Measurements from ENCODE around the gene ZDHHC5.
"Not testable (repeated sequence)": the region's sequence is repeated elsewhere in the genome, so short reads cannot be mapped to it uniquely, and the experiment has no call there.

The ZDHHC5 gene

GRCh38 chr11:57663975-57664374 lies 3.9 kb upstream of the ZDHHC5 start:
- DNase-seq (ENCODE audit: low read depth in 1 of 2, low spot score in 1 of 2) = no peak

- peak; percentile 74 to 86 for DNase-seq (ENCODE audit: low read depth in 1 of 2, low spot score in 1 of 2)
Measured at GRCh38 chr11:57667117-57667735, 688 bp upstream of the ZDHHC5 start.

GRCh38 chr11:57668434-57668782 lies 494 bp downstream of the ZDHHC5 start:
- peak in 1 of 2 donors; percentile 13 for DNase-seq (ENCODE audit: low read depth in 1 of 2, low spot score in 1 of 2)

GRCh38 chr11:57674251-57674650 lies 6.3 kb downstream of the ZDHHC5 start:
- DNase-seq (ENCODE audit: low read depth in 1 of 2, low spot score in 1 of 2) = no peak

- DNase-seq (ENCODE audit: low read depth in 1 of 2, low spot score in 1 of 2) = no peak
Measured at GRCh38 chr11:57675176-57675941, 7.4 kb downstream of the ZDHHC5 start.

- no peak for DNase-seq (ENCODE audit: low read depth in 1 of 2, low spot score in 1 of 2)
Measured at GRCh38 chr11:57679396-57679795, 11.5 kb downstream of the ZDHHC5 start.

GRCh38 chr11:57680552-57680874 lies 12.6 kb downstream of the ZDHHC5 start:
- no peak for DNase-seq (ENCODE audit: low read depth in 1 of 2, low spot score in 1 of 2)

GRCh38 chr11:57681168-57681567 lies 13.3 kb downstream of the ZDHHC5 start:
- no peak for DNase-seq (ENCODE audit: low read depth in 1 of 2, low spot score in 1 of 2)

GRCh38 chr11:57690474-57690873 lies 22.6 kb downstream of the ZDHHC5 start:
- DNase-seq (ENCODE audit: low read depth in 1 of 2, low spot score in 1 of 2) = not testable (repeated sequence)

GRCh38 chr11:57698843-57699365 lies 31.0 kb downstream of the ZDHHC5 start:
- no peak for DNase-seq (ENCODE audit: low read depth in 1 of 2, low spot score in 1 of 2)

- no peak for DNase-seq (ENCODE audit: low read depth in 1 of 2, low spot score in 1 of 2)
Measured at GRCh38 chr11:57699813-57700212, 31.9 kb downstream of the ZDHHC5 start.

GRCh38 chr11:57700425-57700824 lies 32.5 kb downstream of the ZDHHC5 start:
- no peak for DNase-seq (ENCODE audit: low read depth in 1 of 2, low spot score in 1 of 2)

GRCh38 chr11:57703341-57703740 lies 35.4 kb downstream of the ZDHHC5 start:
- no peak for DNase-seq (ENCODE audit: low read depth in 1 of 2, low spot score in 1 of 2)

- no peak for DNase-seq (ENCODE audit: low read depth in 1 of 2, low spot score in 1 of 2)
Measured at GRCh38 chr11:57704932-57705331, 37.0 kb downstream of the ZDHHC5 start.

- not testable (repeated sequence) for DNase-seq (ENCODE audit: low read depth in 1 of 2, low spot score in 1 of 2)
Measured at GRCh38 chr11:57705432-57705831, 37.5 kb downstream of the ZDHHC5 start.

GRCh38 chr11:57709802-57710367 lies 42.0 kb downstream of the ZDHHC5 start:
- DNase-seq (ENCODE audit: low read depth in 1 of 2, low spot score in 1 of 2) = no peak

- peak; percentile 43 to 60 for DNase-seq (ENCODE audit: low read depth in 1 of 2, low spot score in 1 of 2)
Measured at GRCh38 chr11:57711414-57712255, 43.7 kb downstream of the ZDHHC5 start, which contains the start of gene MED19. MED19 (minus strand) TSS chr11:57712215; CDS start chr11:57712179, 36 bp downstream.

- peak; percentile 74 to 78 for DNase-seq (ENCODE audit: low read depth in 1 of 2, low spot score in 1 of 2)
Measured at GRCh38 chr11:57712256-57713150, 44.6 kb downstream of the ZDHHC5 start, which contains the start of gene TMX2. TMX2 (plus strand) TSS chr11:57712593; CDS start chr11:57712619, 26 bp downstream.

- no peak for DNase-seq (ENCODE audit: low read depth in 1 of 2, low spot score in 1 of 2)
Measured at GRCh38 chr11:57713835-57714234, 45.9 kb downstream of the ZDHHC5 start.

- DNase-seq (ENCODE audit: low read depth in 1 of 2, low spot score in 1 of 2) = not testable (repeated sequence)
Measured at GRCh38 chr11:57716726-57717125, 48.8 kb downstream of the ZDHHC5 start.

Measured in stimulated activated CD4-positive, alpha-beta T cell treated with anti-CD3 and anti-CD28 coated beads, Interleukin-15, amount 100 ng/mL, for 1 hour (primary cell).